Measurements from ENCODE around the gene ARHGAP6.
"Not testable (repeated sequence)": the region's sequence is repeated elsewhere in the genome, so short reads cannot be mapped to it uniquely, and the experiment has no call there.

ARHGAP6 gene

DNA sequence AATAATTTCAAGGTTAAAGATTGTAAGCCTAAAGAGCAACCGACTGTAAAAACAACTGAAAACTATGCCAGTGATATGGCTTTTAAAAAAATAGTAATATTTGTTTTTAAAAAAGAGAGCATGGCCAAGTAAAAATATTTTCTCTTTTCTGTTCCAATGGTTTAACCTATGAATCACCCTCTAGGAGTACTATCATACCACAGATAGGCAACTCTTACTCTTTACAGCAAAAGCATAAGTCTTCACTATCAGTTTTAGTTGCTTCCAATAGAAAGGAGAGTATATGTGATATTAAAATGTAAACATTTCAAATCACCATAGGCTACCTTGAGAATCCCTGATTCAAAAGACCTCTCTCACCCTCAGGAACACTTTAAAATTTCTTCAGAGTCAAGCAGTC is 269.9 kb downstream of the ARHGAP6 start:
- DNase-seq (ENCODE audit: low spot score): no peak

GRCh38 chrX:11393949-11394654 is 271.6 kb downstream of the ARHGAP6 start:
- no peak for DNase-seq (ENCODE audit: low spot score)

DNA sequence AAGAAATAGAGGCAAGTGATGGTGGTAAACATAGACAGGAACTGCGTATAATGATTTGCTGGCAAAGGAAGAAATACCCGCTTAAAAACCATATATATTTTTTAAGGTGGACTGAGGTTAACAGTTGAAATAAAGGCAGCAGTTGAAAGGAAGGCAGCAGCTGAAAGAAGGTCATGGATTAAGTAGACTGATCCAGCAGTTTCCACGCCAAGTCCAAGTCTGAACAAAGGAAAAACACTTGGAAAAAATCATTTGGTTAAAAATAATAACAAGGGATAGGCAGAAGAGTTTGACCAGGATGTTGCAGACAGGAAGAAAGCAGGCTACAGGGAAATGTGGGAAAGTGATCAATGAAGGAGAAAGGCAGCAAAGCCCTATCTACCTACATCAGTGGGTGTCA is 278.9 kb downstream of the ARHGAP6 start:
- DNase-seq (ENCODE audit: low spot score): no peak

- DNase-seq (ENCODE audit: low spot score): no peak
Observed at GRCh38 chrX:11386001-11386523, 279.7 kb downstream of the ARHGAP6 start.

DNA sequence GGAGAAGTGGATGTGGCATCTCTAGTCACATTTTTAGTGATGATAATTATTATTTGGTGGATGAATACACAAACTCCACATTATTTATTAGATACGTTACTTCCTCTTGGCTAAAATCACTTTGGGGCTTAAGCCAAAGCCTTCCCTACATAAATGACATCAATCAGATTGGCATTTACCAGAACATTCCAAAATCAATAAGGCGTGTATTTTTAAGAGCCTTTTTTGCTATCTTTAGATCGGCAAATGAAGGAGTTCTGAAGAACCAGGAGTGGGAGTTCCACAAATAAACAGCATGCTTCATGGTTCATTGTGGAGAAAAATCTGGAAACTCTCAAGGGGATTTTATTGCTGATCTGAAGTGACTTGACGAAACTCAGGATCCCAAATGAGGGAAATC is 282.8 kb downstream of the ARHGAP6 start:
- peak; percentile 37 for DNase-seq (ENCODE audit: low spot score)

GRCh38 chrX:11381464-11381863 is 284.3 kb downstream of the ARHGAP6 start:
- DNase-seq (ENCODE audit: low spot score): peak; percentile 43

DNA sequence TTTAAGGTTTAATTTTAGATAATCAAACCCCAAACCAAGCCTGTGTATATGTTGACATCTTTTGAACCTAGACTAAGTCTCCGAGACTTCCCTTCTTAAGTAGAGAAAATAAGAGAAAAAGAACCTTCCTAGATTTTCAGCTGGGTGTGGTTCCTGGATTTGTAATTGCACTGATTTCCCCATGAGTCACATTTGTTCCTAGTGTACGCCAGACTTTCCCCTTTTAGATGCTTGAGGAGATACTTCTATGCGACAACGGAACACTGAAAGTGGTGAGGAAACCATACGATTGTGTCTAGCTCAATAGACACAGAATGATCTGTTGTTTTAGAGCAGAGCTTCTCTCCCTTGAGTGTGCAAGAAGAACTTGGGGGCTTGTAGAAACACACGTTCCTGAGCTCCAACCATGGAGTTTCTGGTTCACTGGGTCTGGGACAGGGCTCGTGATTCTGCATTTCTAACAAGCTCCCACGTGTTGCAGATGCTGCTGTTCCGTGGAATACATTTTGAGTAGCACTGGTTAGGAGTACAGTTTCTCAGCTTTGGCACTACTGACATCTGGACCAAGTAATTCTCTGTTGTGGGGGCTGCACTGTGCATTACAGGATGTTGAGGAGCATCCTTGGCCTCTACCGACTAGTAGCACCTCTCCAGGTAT is 285.4 kb downstream of the ARHGAP6 start:
- DNase-seq (ENCODE audit: low spot score): no peak

GRCh38 chrX:11376163-11376562 is 289.6 kb downstream of the ARHGAP6 start:
- no peak for DNase-seq (ENCODE audit: low spot score)

GRCh38 chrX:11375614-11376119 is 290.1 kb downstream of the ARHGAP6 start:
- no peak for DNase-seq (ENCODE audit: low spot score)

DNA sequence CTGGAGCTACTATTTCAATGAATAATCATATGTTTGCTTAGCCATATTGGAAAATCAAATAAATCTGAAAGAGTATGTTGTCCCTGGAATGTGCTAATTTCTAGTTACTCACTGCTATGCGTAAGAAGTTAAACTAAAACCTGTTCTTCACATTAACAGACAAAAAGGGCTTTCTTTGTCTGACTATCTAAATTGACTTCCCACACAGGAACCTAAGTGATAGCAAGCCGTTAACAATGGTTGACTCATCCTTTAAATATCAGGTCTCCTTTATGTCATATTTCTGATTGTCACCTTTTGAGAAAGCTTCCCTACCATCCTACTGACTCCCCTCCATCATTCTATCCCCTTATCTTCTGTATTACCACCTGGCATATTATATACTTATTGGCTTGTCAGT is 291.1 kb downstream of the ARHGAP6 start:
- no peak for DNase-seq (ENCODE audit: low spot score)

- no peak for DNase-seq (ENCODE audit: low spot score)
Observed at GRCh38 chrX:11371106-11371505, 294.6 kb downstream of the ARHGAP6 start.

GRCh38 chrX:11367609-11368430 is 297.9 kb downstream of the ARHGAP6 start:
- no peak for DNase-seq (ENCODE audit: low spot score)

DNA sequence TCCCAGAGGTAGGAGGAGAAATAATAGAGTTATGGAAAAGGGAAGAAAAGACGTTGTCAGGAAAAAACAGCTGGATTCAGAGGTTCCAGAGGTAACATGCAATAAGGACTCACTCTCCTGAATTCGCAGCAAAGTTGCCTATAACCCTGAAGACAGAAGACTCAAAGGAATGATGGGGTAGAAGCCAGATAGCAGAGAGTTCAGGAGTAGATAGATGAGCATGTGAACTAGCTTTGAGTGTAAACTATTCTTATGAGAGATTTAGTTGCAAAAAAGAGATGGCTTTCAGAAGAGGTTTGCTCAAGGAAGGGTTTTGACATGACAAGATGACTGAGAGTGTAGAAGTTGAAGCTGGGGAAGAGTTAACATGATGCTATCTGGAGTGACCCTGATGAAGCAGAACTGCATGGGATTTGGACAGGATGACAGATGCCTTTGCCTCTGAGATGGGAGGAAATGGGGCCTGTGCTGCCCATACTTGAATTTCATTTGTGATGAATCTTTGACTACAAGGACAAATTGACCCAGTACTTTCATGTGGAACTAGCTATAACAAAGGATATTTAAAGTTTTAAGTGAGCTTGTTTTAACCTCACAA is 298.6 kb downstream of the ARHGAP6 start:
- DNase-seq (ENCODE audit: low spot score): no peak

DNA sequence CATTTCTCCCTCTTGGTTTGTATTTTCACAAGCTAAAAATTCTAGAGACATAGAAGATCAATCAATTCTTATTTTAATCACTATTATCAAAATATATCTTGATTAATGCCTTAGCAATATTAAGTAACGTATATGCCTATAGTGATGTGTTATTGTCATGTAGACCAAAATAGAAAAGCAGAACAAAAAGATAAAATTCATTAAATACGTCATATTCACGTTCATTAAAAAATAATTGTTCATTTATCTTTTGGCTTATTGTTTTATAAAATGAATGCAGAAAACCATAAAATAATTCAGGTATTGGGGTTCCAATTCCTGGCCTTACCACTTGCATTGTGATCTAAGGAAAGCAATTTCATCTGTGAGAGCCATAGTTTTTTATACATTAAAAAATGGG is 300.3 kb downstream of the ARHGAP6 start:
- DNase-seq (ENCODE audit: low spot score): no peak

GRCh38 chrX:11364835-11365234 is 300.9 kb downstream of the ARHGAP6 start:
- no peak for DNase-seq (ENCODE audit: low spot score)

DNA sequence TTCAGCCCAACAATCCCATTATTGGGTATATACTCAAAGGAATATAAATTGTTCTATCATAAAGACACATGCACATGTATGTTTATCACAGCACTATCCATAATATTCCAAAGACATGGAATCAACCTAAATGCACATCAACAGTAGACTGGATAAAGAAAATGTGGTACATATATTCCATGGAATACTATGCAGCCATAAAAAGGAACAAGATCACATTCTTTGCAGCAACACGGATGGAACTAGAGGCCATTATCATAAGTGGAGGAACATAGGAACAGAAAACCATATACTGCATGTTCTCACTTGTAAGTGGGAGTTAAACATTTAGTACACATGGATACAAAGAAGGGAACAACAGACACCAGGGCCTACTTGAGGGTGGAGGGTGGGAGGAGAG is 301.9 kb downstream of the ARHGAP6 start:
- not testable (repeated sequence) for DNase-seq (ENCODE audit: low spot score)

GRCh38 chrX:11363069-11363594 is 302.6 kb downstream of the ARHGAP6 start:
- DNase-seq (ENCODE audit: low spot score): no peak

DNA sequence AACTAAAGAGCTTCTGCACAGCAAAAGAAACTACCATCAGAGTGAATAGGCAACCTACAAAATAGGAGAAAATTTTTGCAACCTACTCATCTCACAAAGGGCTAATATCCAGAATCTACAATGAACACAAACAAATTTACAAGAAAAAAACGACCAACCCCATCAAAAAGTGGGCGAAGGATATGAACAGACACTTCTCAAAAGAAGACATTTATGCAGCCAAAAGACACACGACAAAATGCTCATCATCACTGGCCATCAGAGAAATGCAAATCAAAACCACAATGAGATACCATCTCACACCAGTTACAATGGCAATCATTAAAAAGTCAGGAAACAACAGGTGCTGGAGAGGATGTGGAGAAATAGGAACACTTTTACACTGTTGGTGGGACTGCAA is 304.1 kb downstream of the ARHGAP6 start:
- DNase-seq (ENCODE audit: low spot score): not testable (repeated sequence)

GRCh38 chrX:11355944-11356343 is 309.8 kb downstream of the ARHGAP6 start:
- not testable (repeated sequence) for DNase-seq (ENCODE audit: low spot score)

- no peak for DNase-seq (ENCODE audit: low spot score)
Observed at GRCh38 chrX:11355259-11355909, 310.3 kb downstream of the ARHGAP6 start.

DNA sequence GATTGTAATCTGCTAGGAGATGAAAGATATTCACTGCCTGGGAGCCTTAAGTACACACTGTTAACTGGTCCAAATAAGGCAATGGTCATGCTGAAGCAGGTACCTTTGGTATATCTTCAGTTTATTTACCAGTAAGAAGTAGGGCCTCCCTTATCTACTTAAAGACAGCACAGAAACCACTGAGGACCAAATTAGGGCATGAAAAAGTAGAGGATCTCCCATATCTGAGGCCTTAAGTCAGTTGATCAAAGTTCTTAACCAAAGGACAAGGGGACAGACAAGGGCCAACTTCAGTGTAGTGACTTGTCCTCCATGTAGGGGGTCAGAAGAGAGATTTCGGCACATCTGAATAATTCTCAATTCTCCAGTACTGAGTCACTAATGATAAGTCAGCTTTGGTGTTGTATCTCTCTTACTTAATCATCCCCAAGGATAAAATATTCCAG is 313.4 kb downstream of the ARHGAP6 start:
- DNase-seq (ENCODE audit: low spot score): no peak

Measured in SK-N-DZ (cell line).